GM18498 (cell line): ENCODE data around the gene PSMA5.
"Not testable (repeated sequence)": the region's sequence is repeated elsewhere in the genome, so short reads cannot be mapped to it uniquely, and the experiment has no call there.

Experiments used
- ATAC-seq: cut with Tn5 transposase; IDR thresholded peaks from one replicate; pipeline ENCODE4 v1.9.1; 2021; ENCODE audit warnings: mild to moderate bottlenecking, moderate library complexity; ENCODE audit not compliant: unreplicated experiment

The PSMA5 gene

DNA sequence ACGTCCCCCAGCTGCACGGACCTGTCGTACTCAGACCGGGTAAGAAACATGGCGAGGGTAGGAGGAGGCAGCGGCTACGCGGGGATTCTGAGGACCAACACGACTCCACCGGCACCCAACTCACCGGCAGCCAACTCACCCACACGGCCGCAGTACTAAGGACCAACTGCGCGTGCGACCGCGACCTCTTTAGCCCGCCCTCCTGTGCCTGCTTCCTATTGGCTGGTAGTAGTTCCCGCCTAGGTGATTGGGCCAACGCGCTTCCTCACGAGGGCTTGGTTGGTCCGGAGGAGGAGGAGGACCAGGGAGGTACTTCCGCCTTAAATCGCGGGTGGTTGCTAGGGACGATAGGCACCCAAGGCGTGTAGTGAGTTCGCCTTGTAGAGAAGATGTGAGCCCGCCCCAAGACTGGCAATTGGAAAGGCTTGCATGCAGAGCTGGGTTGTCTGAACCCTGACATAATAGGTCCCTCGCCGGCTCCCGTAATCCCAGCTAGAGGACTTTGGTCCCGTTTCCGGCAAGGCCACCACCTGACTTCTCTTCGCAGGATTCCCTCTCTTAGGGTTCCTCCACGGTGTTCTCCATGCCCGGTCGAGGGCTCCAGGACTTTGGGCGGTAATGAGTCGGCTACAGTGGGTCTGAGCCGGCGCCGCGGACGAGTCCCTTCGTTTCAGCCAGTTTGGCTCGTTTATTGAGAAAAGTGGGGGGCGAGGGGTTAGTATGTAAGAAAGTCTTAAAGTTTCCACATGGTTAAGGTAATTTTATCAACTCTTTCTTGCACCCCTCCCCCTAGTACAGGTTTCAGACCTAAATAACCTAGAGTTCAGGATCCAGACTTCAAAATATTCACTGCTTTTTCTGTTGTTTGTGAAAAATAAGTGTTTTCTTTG lies at the start of gene PSMA5:
PSMA5 (minus strand) TSS at position 168 of the 890 bp plus-strand sequence; CDS start at position 50, 118 bp downstream.
- peak; percentile 97 for ATAC-seq

DNA sequence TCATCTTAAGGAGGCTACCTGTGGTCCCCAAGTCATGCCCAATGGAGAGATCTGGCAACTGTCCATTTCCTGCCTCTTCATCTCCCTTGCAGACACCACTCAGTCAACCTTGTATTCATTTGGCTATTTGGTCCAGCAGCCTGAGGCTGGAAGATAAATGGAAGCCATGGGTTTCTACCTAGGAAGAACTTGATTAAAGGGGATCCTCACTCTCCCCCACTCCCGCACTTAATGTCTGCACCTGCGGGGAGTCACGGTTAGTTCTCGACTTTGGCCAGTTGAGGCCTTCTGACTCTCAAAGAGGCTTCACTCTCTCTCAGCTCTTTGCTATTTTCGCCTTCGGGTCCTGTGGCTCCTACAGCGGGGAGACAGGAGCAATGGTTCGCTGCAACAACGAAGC lies 49.0 kb upstream of the PSMA5 start:
- ATAC-seq = no peak

GRCh38 chr1:109474697-109475096 lies 48.4 kb upstream of the PSMA5 start:
- no peak for ATAC-seq

DNA sequence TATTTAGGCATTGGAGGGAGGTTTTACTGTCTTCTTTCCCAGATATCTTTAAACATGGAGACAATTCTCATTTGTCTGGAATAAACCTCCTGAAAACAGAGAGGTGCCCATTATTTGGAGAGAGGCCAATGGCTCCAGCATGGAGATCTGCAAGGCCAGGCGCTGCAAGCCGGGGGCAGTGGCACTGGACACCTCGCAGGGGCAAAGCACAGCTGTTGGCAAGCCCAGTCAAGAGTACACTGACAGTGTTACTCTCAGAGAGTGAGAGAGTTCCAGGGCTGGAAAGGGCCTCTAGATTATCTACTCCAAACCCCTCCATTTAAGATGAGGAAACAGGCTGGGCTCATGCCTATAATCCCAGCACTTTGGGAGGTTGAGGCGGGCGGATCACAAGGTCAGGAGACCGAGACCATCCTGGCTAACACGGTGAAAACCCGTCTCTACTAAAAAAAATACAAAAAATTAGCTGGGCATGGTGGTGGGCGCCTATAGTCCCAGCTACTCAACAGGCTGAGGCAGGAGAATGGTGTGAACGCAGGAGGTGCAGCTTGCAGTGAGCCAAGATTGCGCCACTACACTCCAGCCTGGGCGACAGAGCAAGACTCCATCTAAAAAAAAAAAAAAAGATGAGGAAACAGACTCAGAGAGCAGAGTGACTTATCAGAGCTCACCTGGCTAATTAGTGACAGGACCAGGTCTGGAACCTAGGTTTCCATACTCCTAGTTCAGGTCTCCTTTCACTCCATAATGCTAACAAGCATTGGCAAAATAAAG lies 47.2 kb upstream of the PSMA5 start:
- not testable (repeated sequence) for ATAC-seq

GRCh38 chr1:109472779-109473178 lies 46.5 kb upstream of the PSMA5 start:
- no peak for ATAC-seq

GRCh38 chr1:109470245-109470644 lies 44.0 kb upstream of the PSMA5 start:
- no peak for ATAC-seq

DNA sequence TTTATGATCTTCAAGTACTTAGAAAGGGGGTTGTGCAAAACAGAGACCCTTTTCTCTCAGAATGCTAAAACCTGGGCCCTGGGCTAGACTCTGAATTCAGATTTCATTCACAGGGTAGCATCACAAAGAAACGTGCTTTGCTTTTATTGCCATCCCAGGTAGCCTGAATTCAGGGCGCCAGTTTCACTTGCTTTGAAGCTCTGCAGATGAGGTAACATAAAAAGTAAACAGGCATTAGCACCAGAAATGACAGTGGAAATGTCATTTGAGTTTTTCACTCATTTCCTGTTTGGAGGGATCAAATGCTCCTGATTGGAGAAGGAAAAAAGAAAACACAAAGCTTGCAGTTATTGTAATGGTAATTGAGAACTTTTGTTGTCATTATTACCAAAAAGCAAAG lies 42.7 kb upstream of the PSMA5 start:
- ATAC-seq = no peak

DNA sequence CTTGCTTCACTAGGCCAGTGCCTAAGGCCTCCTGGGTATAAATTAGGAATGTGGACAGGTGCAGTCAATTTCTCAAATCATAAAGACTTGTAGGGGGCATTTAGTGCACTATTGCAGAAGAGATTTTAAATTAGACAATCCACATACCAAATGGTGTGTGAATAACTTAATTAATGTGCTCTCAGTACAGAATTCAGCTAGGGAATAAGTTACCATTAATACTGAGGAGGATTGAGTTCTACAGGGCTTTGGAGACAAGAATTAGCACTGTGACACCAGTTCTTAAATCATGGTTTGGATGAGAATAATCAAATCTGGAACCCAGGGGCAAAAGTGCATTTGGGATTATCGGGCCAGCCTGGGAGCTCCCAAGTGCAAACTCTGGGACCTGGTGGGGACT lies 41.8 kb upstream of the PSMA5 start:
- ATAC-seq = no peak

- ATAC-seq = no peak
Measured at GRCh38 chr1:109467301-109467777, 41.1 kb upstream of the PSMA5 start.

GRCh38 chr1:109466452-109467300 lies 40.4 kb upstream of the PSMA5 start, which contains the start of gene SYPL2:
Gene SYPL2 (plus strand): TSS chr1:109466546. CDS start chr1:109466844, 298 bp downstream.
- no peak for ATAC-seq

- ATAC-seq = no peak
Measured at GRCh38 chr1:109466125-109466451, 39.8 kb upstream of the PSMA5 start.

DNA sequence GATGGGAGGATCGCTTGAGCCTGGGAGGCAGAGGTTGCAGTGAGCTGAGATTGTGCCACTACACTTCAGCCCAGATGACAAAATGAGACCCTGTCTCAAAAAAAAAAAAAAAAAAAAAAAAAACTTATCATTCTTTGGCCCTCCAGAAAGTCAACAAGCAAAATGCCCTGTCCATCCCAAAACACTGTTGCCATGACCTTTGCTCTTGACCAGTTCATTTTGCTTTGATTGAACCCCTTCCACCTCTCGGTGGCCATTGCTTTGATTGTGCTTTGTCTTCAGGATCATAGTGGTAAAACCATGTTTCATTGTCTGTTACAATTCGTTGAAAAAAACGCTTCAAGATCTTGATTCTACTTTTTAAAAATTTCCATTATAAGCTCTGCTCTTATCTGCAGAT lies 31.6 kb upstream of the PSMA5 start:
- ATAC-seq = no peak

DNA sequence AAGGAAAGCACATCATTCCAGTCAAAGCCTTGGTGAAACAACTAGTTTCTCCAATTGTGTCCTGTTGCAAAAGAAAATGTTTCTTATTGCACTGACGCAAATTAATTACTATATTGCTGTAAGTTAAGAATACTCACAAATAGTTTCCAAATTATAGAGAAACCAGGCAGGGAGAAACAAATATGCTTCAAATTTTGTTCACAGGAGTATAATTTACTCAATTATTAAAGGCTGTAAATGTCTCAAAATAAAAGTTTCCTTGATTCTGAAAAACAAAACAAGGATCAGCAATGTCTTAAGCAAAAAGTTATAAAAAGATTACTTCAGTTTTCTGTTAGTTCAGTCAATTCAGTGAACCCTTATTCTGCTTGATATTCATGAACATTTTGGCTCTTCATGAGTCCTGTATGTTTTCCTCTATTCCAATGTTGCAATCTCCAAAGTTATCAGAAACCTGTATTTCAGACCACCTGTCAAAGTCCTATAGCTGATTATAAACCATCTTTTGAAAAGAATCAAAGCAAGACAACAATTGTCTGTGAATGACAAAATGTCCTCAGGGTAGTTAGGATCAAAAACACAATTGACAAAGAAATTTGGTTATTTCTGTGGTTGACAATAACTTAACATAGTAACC lies 28.4 kb upstream of the PSMA5 start:
- no peak for ATAC-seq

GRCh38 chr1:109447524-109447923 lies 21.3 kb upstream of the PSMA5 start:
- no peak for ATAC-seq

GRCh38 chr1:109445949-109446695 lies 19.9 kb upstream of the PSMA5 start:
- not testable (repeated sequence) for ATAC-seq

GRCh38 chr1:109444346-109444745 lies 18.1 kb upstream of the PSMA5 start:
- no peak for ATAC-seq

- no peak for ATAC-seq
Measured at GRCh38 chr1:109443476-109443875, 17.2 kb upstream of the PSMA5 start.

GRCh38 chr1:109441069-109441468 lies 14.8 kb upstream of the PSMA5 start:
- ATAC-seq = no peak

DNA sequence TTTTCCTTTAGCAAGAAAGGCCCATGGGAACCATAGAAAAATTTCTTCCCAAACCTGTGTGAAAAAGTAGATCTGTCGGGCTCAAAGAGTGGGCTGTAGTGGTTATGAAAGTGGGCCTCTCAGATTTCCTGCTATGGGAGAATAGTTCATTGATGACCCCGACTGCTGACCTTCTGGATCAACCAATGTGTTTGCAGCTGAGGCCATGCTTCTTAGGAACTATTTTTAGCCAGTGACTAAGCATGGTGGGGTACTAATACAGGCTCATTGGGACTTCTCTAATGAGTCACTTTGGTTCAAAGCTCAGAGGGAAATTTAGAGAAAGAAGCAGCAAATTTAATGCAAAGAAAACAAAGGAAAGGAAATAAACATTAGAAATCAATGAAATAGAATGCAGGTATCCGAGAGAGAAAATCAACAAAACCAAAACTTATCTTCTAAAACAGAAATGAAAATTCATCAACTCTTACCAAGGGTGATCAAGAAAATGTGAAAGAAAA lies 12.6 kb upstream of the PSMA5 start:
- no peak for ATAC-seq

GRCh38 chr1:109434484-109434883 lies 8.2 kb upstream of the PSMA5 start:
- ATAC-seq = no peak
